CD4-positive, alpha-beta T cell treated with Interleukin-12 subunit alpha and Interleukin-12 subunit beta, for 1 hour (primary cell): ENCODE measurements around the gene MRPL19.
"Not testable (repeated sequence)": the region's sequence is repeated elsewhere in the genome, so short reads cannot be mapped to it uniquely, and the experiment has no call there.

Experiments
- DNase-seq: peaks from one replicate; pipeline ENCODE4 v3.0.0-alpha.2; 2020

MRPL19 gene

GRCh38 chr2:75675908-75676307, 29.3 kb downstream of the MRPL19 start:
- no peak for DNase-seq

GRCh38 chr2:75676464-75676863, 29.9 kb downstream of the MRPL19 start:
- DNase-seq, result no peak

GRCh38 chr2:75679556-75679955, 33.0 kb downstream of the MRPL19 start:
- DNase-seq, result no peak

- no peak for DNase-seq
Measured at GRCh38 chr2:75680402-75680801, 33.8 kb downstream of the MRPL19 start.

GRCh38 chr2:75683430-75683829, 36.8 kb downstream of the MRPL19 start:
- DNase-seq, result not testable (repeated sequence)

- DNase-seq, result no peak
Measured at GRCh38 chr2:75688196-75688595, 41.6 kb downstream of the MRPL19 start.

GRCh38 chr2:75698918-75699317, 52.3 kb downstream of the MRPL19 start:
- DNase-seq, result no peak

GRCh38 chr2:75702593-75702992, 56.0 kb downstream of the MRPL19 start:
- DNase-seq, result no peak

- DNase-seq, result no peak
Measured at GRCh38 chr2:75703589-75704287, 57.2 kb downstream of the MRPL19 start.

GRCh38 chr2:75705921-75706320, 59.3 kb downstream of the MRPL19 start:
- DNase-seq, result no peak

GRCh38 chr2:75707901-75708300, 61.3 kb downstream of the MRPL19 start:
- no peak for DNase-seq

GRCh38 chr2:75709297-75709696, 62.7 kb downstream of the MRPL19 start:
- no peak for DNase-seq

GRCh38 chr2:75710220-75710576, 63.6 kb downstream of the MRPL19 start:
- DNase-seq, result no peak

- DNase-seq, result peak; percentile 87
Measured at GRCh38 chr2:75710577-75711253, 64.1 kb downstream of the MRPL19 start, which contains the start of gene GCFC2. GCFC2 (minus strand) TSS chr2:75710915; CDS start chr2:75710855, 60 bp downstream.

GRCh38 chr2:75711590-75711989, 65.0 kb downstream of the MRPL19 start:
- DNase-seq, result not testable (repeated sequence)

- no peak for DNase-seq
Measured at GRCh38 chr2:75716406-75716805, 69.8 kb downstream of the MRPL19 start.

- no peak for DNase-seq
Measured at GRCh38 chr2:75719616-75720015, 73.0 kb downstream of the MRPL19 start.

- DNase-seq, result no peak
Measured at GRCh38 chr2:75720525-75720924, 73.9 kb downstream of the MRPL19 start.

- DNase-seq, result no peak
Measured at GRCh38 chr2:75722687-75723086, 76.1 kb downstream of the MRPL19 start.

GRCh38 chr2:75728614-75729419, 82.2 kb downstream of the MRPL19 start:
- no peak for DNase-seq

- DNase-seq, result no peak
Measured at GRCh38 chr2:75729861-75730260, 83.3 kb downstream of the MRPL19 start.

GRCh38 chr2:75736276-75736675, 89.7 kb downstream of the MRPL19 start:
- DNase-seq, result no peak

GRCh38 chr2:75737961-75738360, 91.4 kb downstream of the MRPL19 start:
- DNase-seq, result no peak
